Fibroblast of the aortic adventitia (primary cell): ENCODE data around the gene MMS19. TPM values are rescaled to one million over a fixed set of nuclear protein-coding genes. Genes with fewer than 3 reads are reported as not detected.

ENCODE experiments used
- DNase-seq: peaks from one replicate; pipeline ENCODE4 v3.0.0-alpha.2; 2010; ENCODE audit warnings: low read depth
- H3K4me3 ChIP-seq: 2 replicates; pipeline ENCODE4 v1.5.1; 2011; ENCODE audit warnings: low read depth, mild to moderate bottlenecking, control low read depth, low read length, moderate library complexity
- CTCF ChIP-seq: IDR thresholded peaks from 2 replicates; pipeline ENCODE4 v1.5.1; 2011; ENCODE audit warnings: mild to moderate bottlenecking, low read length, control low read depth, inconsistent platforms; ENCODE audit not compliant: insufficient read depth
- total RNA-seq: library from RNA; depleted of rRNA; stranded (reverse); fragments of >200 nt; gene quantifications from 2 replicates; pipeline ENCODE4 v1.2.3, GENCODE V29; 2012; ENCODE audit warnings: low replicate concordance

Gene MMS19
- total RNA-seq, 1 donor = 81.1 TPM

GRCh38 chr10:97463363-97464132 lies 34.7 kb downstream of the MMS19 start:
- no peak overlapping the region for H3K4me3 ChIP-seq
- DNase-seq = peak; percentile 72
- peak; percentile 88 for TF ChIP-seq CTCF

GRCh38 chr10:97462309-97462708 lies 35.9 kb downstream of the MMS19 start:
- no peak overlapping the region for H3K4me3 ChIP-seq
- TF ChIP-seq CTCF = no peak

GRCh38 chr10:97459933-97460332 lies 38.3 kb downstream of the MMS19 start:
- no peak for DNase-seq
- no peak for TF ChIP-seq CTCF

More at GRCh38 chr10:97462309-97462708, 35.9 kb downstream of the MMS19 start:
- no peak for DNase-seq

GRCh38 chr10:97459111-97459510 lies 39.1 kb downstream of the MMS19 start:
- H3K4me3 ChIP-seq = no peak overlapping the region
- TF ChIP-seq CTCF = no peak
- DNase-seq = no peak

More at GRCh38 chr10:97459933-97460332, 38.3 kb downstream of the MMS19 start:
- no peak overlapping the region for H3K4me3 ChIP-seq

GRCh38 chr10:97456686-97457065 lies 41.5 kb downstream of the MMS19 start:
- DNase-seq = no peak
- no peak overlapping the region for H3K4me3 ChIP-seq
- TF ChIP-seq CTCF = no peak

GRCh38 chr10:97456034-97456685 lies 42.1 kb downstream of the MMS19 start:
- no peak overlapping the region for H3K4me3 ChIP-seq
- TF ChIP-seq CTCF = no peak
- DNase-seq = peak; percentile 24
